ENCODE measurements around the gene COL18A1. TPM values are rescaled to one million over a fixed set of nuclear protein-coding genes. Genes with fewer than 3 reads are reported as not detected.

COL18A1 gene
- total and polyA plus RNA-seq, 10 donors = 35.0 to 208 (median 86.4) TPM

- peaks cover 0 to 18% (median 6%) of the 10 kb centered on the region in 6 donors for H3K4me1 ChIP-seq
- DNase-seq = peak; percentile 62
- H3K4me3 ChIP-seq = no peak overlapping the region
- H3K27me3 ChIP-seq (replicated peaks in 1 of 7) = peaks cover 0 to 5% (median 0%) of the 10 kb centered on the region in 7 donors
- intact Hi-C loops (cut with DNase I; ENCODE audit: low total_unique reads) = no loop called here
- no peak for TF ChIP-seq CTCF (IDR thresholded peaks at IDR 0.05 in 8 of 11, conservative IDR thresholded peaks at IDR 0.05 in 3 of 11)
- WGBS, 5 donors = 80 to 87% (median 83%) methylated on average over 20 to 22 of the region's 22 CpGs
- H3K27ac ChIP-seq = no peak overlapping the region
- peaks cover 0 to 12% (median 9%) of the 10 kb centered on the region in 8 donors for H3K9me3 ChIP-seq
- H3K36me3 ChIP-seq = no peaks in the 10 kb centered on the region
These were observed 44.9 kb downstream of the COL18A1 start for GRCh38 chr21:45449658-45450422.

GRCh38 chr21:45450423-45451090, 45.6 kb downstream of the COL18A1 start:
- Histone ChIP-seq H3K27me3 (replicated peaks in 1 of 7) (peaks cover 0 to 12% (median 0%) of the 10 kb centered on the region in 7 donors), H3K9me3 (peaks cover 0 to 12% (median 9%) of the 10 kb centered on the region in 8 donors), H3K4me3 (no peak overlapping the region), H3K4me1 (peaks cover 0 to 24% (median 10%) of the 10 kb centered on the region in 6 donors), H3K36me3 (no peaks in the 10 kb centered on the region), H3K27ac (no peak overlapping the region)
- DNase-seq = peak; percentile 63
- 86 to 90% (median 88%) methylated on average over 13 to 24 of the region's 24 CpGs for WGBS, 5 donors
- TF ChIP-seq POLR2A (IDR thresholded peaks at IDR 0.05) (no peak), CTCF (IDR thresholded peaks at IDR 0.05 in 8 of 11, conservative IDR thresholded peaks at IDR 0.05 in 3 of 11) (no peak)
- intact Hi-C loops (cut with DNase I; ENCODE audit: low total_unique reads) = no loop called here

- Histone ChIP-seq H3K27me3 (replicated peaks in 1 of 7) (peaks cover 0 to 18% (median 0%) of the 10 kb centered on the region in 7 donors), H3K27ac (no peak overlapping the region), H3K36me3 (no peaks in the 10 kb centered on the region)
These were observed 46.3 kb downstream of the COL18A1 start for GRCh38 chr21:45451091-45451740.

More at GRCh38 chr21:45451091-45451740, 46.3 kb downstream of the COL18A1 start:
- no peak overlapping the region for H3K4me3 ChIP-seq
- H3K9me3 ChIP-seq = peaks cover 0 to 11% (median 8%) of the 10 kb centered on the region in 8 donors
- DNase-seq = no peak
- 68 to 80% (median 76%) methylated on average over 13 to 20 of the region's 20 CpGs for WGBS, 5 donors
- peaks cover 0 to 28% (median 10%) of the 10 kb centered on the region in 6 donors for H3K4me1 ChIP-seq
- intact Hi-C loops (cut with DNase I; ENCODE audit: low total_unique reads) = no loop called here
- TF ChIP-seq POLR2A (IDR thresholded peaks at IDR 0.05) (no peak), POLR2AphosphoS5 (IDR thresholded peaks at IDR 0.05) (no peak), CTCF (IDR thresholded peaks at IDR 0.05 in 8 of 11, conservative IDR thresholded peaks at IDR 0.05 in 3 of 11) (no peak)

Data from spleen (tissue), 11 donors.